Activated gamma-delta T cell (primary cell): ENCODE results near the gene CCDC171.
"Not testable (repeated sequence)": the region's sequence is repeated elsewhere in the genome, so short reads cannot be mapped to it uniquely, and the experiment has no call there.

Experiments
- DNase-seq: peaks from one replicate; lab custom pipeline; 2025; lab: John Stamatoyannopoulos, UW

Gene CCDC171

GRCh38 chr9:15553528-15553898, 670 bp downstream of the CCDC171 start:
- DNase-seq, result no peak

- DNase-seq, result no peak
Measured at GRCh38 chr9:15570769-15571168, 17.9 kb downstream of the CCDC171 start.

GRCh38 chr9:15572200-15572770, 19.4 kb downstream of the CCDC171 start:
- DNase-seq, result no peak

GRCh38 chr9:15576350-15577050, 23.7 kb downstream of the CCDC171 start:
- no peak for DNase-seq

- DNase-seq, result no peak
Measured at GRCh38 chr9:15578714-15579113, 25.9 kb downstream of the CCDC171 start.

GRCh38 chr9:15584379-15584778, 31.5 kb downstream of the CCDC171 start:
- DNase-seq, result no peak

- DNase-seq, result no peak
Measured at GRCh38 chr9:15592317-15592716, 39.5 kb downstream of the CCDC171 start.

- not testable (repeated sequence) for DNase-seq
Measured at GRCh38 chr9:15592940-15593339, 40.1 kb downstream of the CCDC171 start.

- DNase-seq, result not testable (repeated sequence)
Measured at GRCh38 chr9:15600666-15601330, 48.0 kb downstream of the CCDC171 start.

- no peak for DNase-seq
Measured at GRCh38 chr9:15606643-15607472, 54.0 kb downstream of the CCDC171 start.

GRCh38 chr9:15612962-15613361, 60.1 kb downstream of the CCDC171 start:
- no peak for DNase-seq

- DNase-seq, result no peak
Measured at GRCh38 chr9:15617782-15618181, 64.9 kb downstream of the CCDC171 start.

- DNase-seq, result no peak
Measured at GRCh38 chr9:15618540-15619331, 65.9 kb downstream of the CCDC171 start.

GRCh38 chr9:15622318-15622971, 69.6 kb downstream of the CCDC171 start:
- DNase-seq, result no peak

GRCh38 chr9:15635752-15636151, 82.9 kb downstream of the CCDC171 start:
- DNase-seq, result no peak

GRCh38 chr9:15640121-15640520, 87.3 kb downstream of the CCDC171 start:
- DNase-seq, result no peak

- no peak for DNase-seq
Measured at GRCh38 chr9:15641291-15641690, 88.4 kb downstream of the CCDC171 start.

GRCh38 chr9:15642369-15642962, 89.6 kb downstream of the CCDC171 start:
- DNase-seq, result no peak

- no peak for DNase-seq
Measured at GRCh38 chr9:15670246-15670645, 117.4 kb downstream of the CCDC171 start.

GRCh38 chr9:15670894-15671293, 118.1 kb downstream of the CCDC171 start:
- DNase-seq, result no peak

- no peak for DNase-seq
Measured at GRCh38 chr9:15693701-15694100, 140.9 kb downstream of the CCDC171 start.
